ENCODE data around the gene BEAN1.

The BEAN1 gene

GRCh38 chr16:66418165-66418962 lies 8.7 kb upstream of the BEAN1 start:
- ChIA-PET CTCF (interaction anchor here (0.9 to 1.0 kb wide), 2 partner anchors 69 to 171 kb away, joined by 3 read pairs; no protein-coding TSS in a partner anchor), POLR2A (no interaction called here)
- no peak for TF ChIP-seq CTCF (IDR thresholded peaks at IDR 0.05; ENCODE audit: control extremely low read depth, extremely low read depth, low read depth, missing control alignments)
- DNase-seq (ENCODE audit: extremely low spot score), result no peak

GRCh38 chr16:66419527-66419926 lies 7.6 kb upstream of the BEAN1 start:
- POLR2A ChIA-PET, result no interaction called here
- no peak for DNase-seq (ENCODE audit: extremely low spot score)
- no peak for TF ChIP-seq CTCF (IDR thresholded peaks at IDR 0.05; ENCODE audit: control extremely low read depth, extremely low read depth, low read depth, missing control alignments)
- CTCF ChIA-PET, result interaction anchor here (1.8 kb wide), 1 partner anchor 13 kb away, joined by 5 read pairs; no protein-coding TSS in a partner anchor

- no peak for TF ChIP-seq CTCF (IDR thresholded peaks at IDR 0.05; ENCODE audit: control extremely low read depth, extremely low read depth, low read depth, missing control alignments)
- no peak for DNase-seq (ENCODE audit: extremely low spot score)
- ChIA-PET CTCF (interaction anchor here (0.7 to 1.8 kb wide), 2 partner anchors 12 to 14 kb away, joined by 3 to 5 read pairs; no protein-coding TSS in a partner anchor), POLR2A (no interaction called here)
Measured at GRCh38 chr16:66420396-66420795, 6.7 kb upstream of the BEAN1 start.

GRCh38 chr16:66421891-66422290 lies 5.2 kb upstream of the BEAN1 start:
- DNase-seq (ENCODE audit: extremely low spot score), result no peak
- no peak for TF ChIP-seq CTCF (IDR thresholded peaks at IDR 0.05; ENCODE audit: control extremely low read depth, extremely low read depth, low read depth, missing control alignments)
- ChIA-PET POLR2A (no interaction called here), CTCF (interaction anchor here (1.2 kb wide), 1 partner anchor 17 kb away, joined by 3 read pairs; no protein-coding TSS in a partner anchor)

- CTCF ChIA-PET, result interaction anchor here (1.2 to 1.8 kb wide), 2 partner anchors 16 to 17 kb away, joined by 3 to 7 read pairs; no protein-coding TSS in a partner anchor
Measured at GRCh38 chr16:66422366-66422765, 4.7 kb upstream of the BEAN1 start.

GRCh38 chr16:66423177-66423576 lies 3.9 kb upstream of the BEAN1 start:
- CTCF ChIA-PET, result interaction anchor here (0.6 to 1.8 kb wide), 4 partner anchors 8 to 18 kb away, joined by 3 to 7 read pairs (median 3); no protein-coding TSS in a partner anchor
- no peak for DNase-seq (ENCODE audit: extremely low spot score)
- POLR2A ChIA-PET, result no interaction called here
- no peak for TF ChIP-seq CTCF (IDR thresholded peaks at IDR 0.05; ENCODE audit: control extremely low read depth, extremely low read depth, low read depth, missing control alignments)

More at GRCh38 chr16:66422366-66422765, 4.7 kb upstream of the BEAN1 start:
- POLR2A ChIA-PET, result no interaction called here
- no peak for TF ChIP-seq CTCF (IDR thresholded peaks at IDR 0.05; ENCODE audit: control extremely low read depth, extremely low read depth, low read depth, missing control alignments)
- no peak for DNase-seq (ENCODE audit: extremely low spot score)

All from GM10248 (cell line).